ENCODE measurements around the gene GNE. TPM values are rescaled to one million over a fixed set of nuclear protein-coding genes. Genes with fewer than 3 reads are reported as not detected.

Gene GNE
- total and polyA plus RNA-seq, 4 experiments from 2014 or later = 2.7 to 18.1 (median 11.5) TPM

GRCh38 chr9:36174731-36175130, 83.5 kb downstream of the GNE start:
- H3K4me1 ChIP-seq (ENCODE audit: insufficient read depth, low read length) = no peaks in the 10 kb centered on the region
- H3K27ac Mint-ChIP-seq = no peak overlapping the region
- no peaks in the 10 kb centered on the region for H3K9me3 ChIP-seq (ENCODE audit: control insufficient read depth in 1 of 2, low read length in 2 of 2)
- ChIA-PET CTCF (ENCODE audit: partially characterized antibody) (interaction anchor here (1.6 kb wide), 1 partner anchor 8 kb away, joined by 6 read pairs; no protein-coding TSS in a partner anchor), POLR2A (ENCODE audit: partially characterized antibody) (no interaction called here)
- H3K4me3 Mint-ChIP-seq = no peak overlapping the region
- H3K27ac ChIP-seq (ENCODE audit: low read depth, low read length) = no peak overlapping the region
- DNase-seq = no peak
- H3K9me3 Mint-ChIP-seq = peaks cover 0 to 2% (median 0%) of the 10 kb centered on the region in 8 donors
- no peaks in the 10 kb centered on the region for H3K36me3 ChIP-seq (ENCODE audit: insufficient read depth, low read length)
- no peaks in the 10 kb centered on the region for H3K27me3 ChIP-seq (ENCODE audit: insufficient read depth, low read length)
- H3K4me1 Mint-ChIP-seq = peaks cover 0 to 5% (median 2%) of the 10 kb centered on the region in 4 donors
- intact Hi-C loops (cut with micrococcal nuclease) = no loop called here
- peaks cover 0 to 3% of the 10 kb centered on the region in 2 donors for H3K27me3 Mint-ChIP-seq
- no peaks in the 10 kb centered on the region for H3K36me3 Mint-ChIP-seq
- no peak overlapping the region for H3K4me3 ChIP-seq (ENCODE audit: low read length in 2 of 2)

- no peaks in the 10 kb centered on the region for H3K9me3 ChIP-seq (ENCODE audit: control insufficient read depth in 1 of 2, low read length in 2 of 2)
- H3K27me3 ChIP-seq (ENCODE audit: insufficient read depth, low read length) = no peaks in the 10 kb centered on the region
- POLR2A ChIA-PET (ENCODE audit: partially characterized antibody) = no interaction called here
- H3K4me3 Mint-ChIP-seq = no peak overlapping the region
- intact Hi-C loops (cut with micrococcal nuclease) = no loop called here
- no peak overlapping the region for H3K27ac ChIP-seq (ENCODE audit: low read depth, low read length)
- no peak overlapping the region for H3K27ac Mint-ChIP-seq
- H3K27me3 Mint-ChIP-seq = peaks cover 0 to 3% of the 10 kb centered on the region in 2 donors
- no peaks in the 10 kb centered on the region for H3K36me3 ChIP-seq (ENCODE audit: insufficient read depth, low read length)
- no peaks in the 10 kb centered on the region for H3K36me3 Mint-ChIP-seq
- DNase-seq = no peak
- peaks cover 0 to 2% (median 0%) of the 10 kb centered on the region in 8 donors for H3K9me3 Mint-ChIP-seq
- CTCF ChIA-PET (ENCODE audit: partially characterized antibody) = interaction anchor here (1.6 to 20.1 kb wide), 2 partner anchors 72 to 86 kb away, joined by 3 to 648 read pairs; no protein-coding TSS in a partner anchor
- H3K4me1 ChIP-seq (ENCODE audit: insufficient read depth, low read length) = no peaks in the 10 kb centered on the region
- H3K4me1 Mint-ChIP-seq = peaks cover 0 to 5% (median 2%) of the 10 kb centered on the region in 4 donors
- no peak overlapping the region for H3K4me3 ChIP-seq (ENCODE audit: low read length in 2 of 2)
These were observed 84.0 kb downstream of the GNE start for GRCh38 chr9:36174271-36174670.

- H3K27me3 Mint-ChIP-seq = peaks cover 0 to 3% of the 10 kb centered on the region in 2 donors
- no peaks in the 10 kb centered on the region for H3K36me3 ChIP-seq (ENCODE audit: insufficient read depth, low read length)
- no peak overlapping the region for H3K27ac ChIP-seq (ENCODE audit: low read depth, low read length)
- H3K4me1 Mint-ChIP-seq = peaks cover 0 to 4% (median 2%) of the 10 kb centered on the region in 4 donors
- CTCF ChIA-PET (ENCODE audit: partially characterized antibody) = interaction anchor here (1.6 to 20.1 kb wide), 3 partner anchors 10 to 86 kb away, joined by 3 to 648 read pairs (median 5); no protein-coding TSS in a partner anchor
- POLR2A ChIA-PET (ENCODE audit: partially characterized antibody) = no interaction called here
- no peak for DNase-seq
- no peak overlapping the region for H3K4me3 ChIP-seq (ENCODE audit: low read length in 2 of 2)
- H3K4me3 Mint-ChIP-seq = no peak overlapping the region
- H3K9me3 ChIP-seq (ENCODE audit: control insufficient read depth in 1 of 2, low read length in 2 of 2) = no peaks in the 10 kb centered on the region
- H3K4me1 ChIP-seq (ENCODE audit: insufficient read depth, low read length) = no peaks in the 10 kb centered on the region
- H3K27me3 ChIP-seq (ENCODE audit: insufficient read depth, low read length) = no peaks in the 10 kb centered on the region
- H3K9me3 Mint-ChIP-seq = peaks cover 0 to 2% (median 0%) of the 10 kb centered on the region in 8 donors
- no peak overlapping the region for H3K27ac Mint-ChIP-seq
- no peaks in the 10 kb centered on the region for H3K36me3 Mint-ChIP-seq
- intact Hi-C loops (cut with micrococcal nuclease) = no loop called here
These were observed 84.4 kb downstream of the GNE start for GRCh38 chr9:36173861-36174260.

GRCh38 chr9:36170531-36170930, 87.7 kb downstream of the GNE start:
- no peak overlapping the region for H3K4me3 Mint-ChIP-seq
- Histone ChIP-seq H3K36me3 (ENCODE audit: insufficient read depth, low read length) (no peaks in the 10 kb centered on the region), H3K4me3 (ENCODE audit: low read length in 2 of 2) (no peak overlapping the region), H3K9me3 (ENCODE audit: control insufficient read depth in 1 of 2, low read length in 2 of 2) (no peaks in the 10 kb centered on the region), H3K27ac (ENCODE audit: low read depth, low read length) (no peak overlapping the region), H3K27me3 (ENCODE audit: insufficient read depth, low read length) (no peaks in the 10 kb centered on the region), H3K4me1 (ENCODE audit: insufficient read depth, low read length) (peaks cover 6% of the 10 kb centered on the region)
- no peak overlapping the region for H3K27ac Mint-ChIP-seq
- H3K9me3 Mint-ChIP-seq = no peaks in the 10 kb centered on the region
- peaks cover 0 to 1% of the 10 kb centered on the region in 2 donors for H3K27me3 Mint-ChIP-seq
- no peak for DNase-seq
- H3K4me1 Mint-ChIP-seq = peaks cover 5 to 11% (median 8%) of the 10 kb centered on the region in 4 donors
- H3K36me3 Mint-ChIP-seq = no peaks in the 10 kb centered on the region
- ChIA-PET CTCF (ENCODE audit: partially characterized antibody) (interaction anchor here (5.1 to 20.1 kb wide), 2 partner anchors 20 to 68 kb away, joined by 35 to 648 read pairs; partner anchors contain the start of gene CLTA), POLR2A (ENCODE audit: partially characterized antibody) (no interaction called here)
- intact Hi-C loops (cut with micrococcal nuclease) = no loop called here

- Mint-ChIP-seq H3K27ac (no peak overlapping the region), H3K4me3 (no peak overlapping the region), H3K27me3 (no peaks in the 10 kb centered on the region), H3K4me1 (peaks cover 5 to 19% (median 9%) of the 10 kb centered on the region in 4 donors), H3K9me3 (no peaks in the 10 kb centered on the region), H3K36me3 (no peaks in the 10 kb centered on the region)
- H3K4me3 ChIP-seq (ENCODE audit: low read length in 2 of 2) = no peak overlapping the region
- no peaks in the 10 kb centered on the region for H3K9me3 ChIP-seq (ENCODE audit: control insufficient read depth in 1 of 2, low read length in 2 of 2)
- no peaks in the 10 kb centered on the region for H3K36me3 ChIP-seq (ENCODE audit: insufficient read depth, low read length)
- intact Hi-C loops (cut with micrococcal nuclease) = loop anchor here (5.0 kb wide), 1 partner anchor 147 kb away; no protein-coding TSS in a partner anchor
- ChIA-PET POLR2A (ENCODE audit: partially characterized antibody) (no interaction called here), CTCF (ENCODE audit: partially characterized antibody) (interaction anchor here (1.1 to 20.1 kb wide), 5 partner anchors 10 to 68 kb away, joined by 3 to 648 read pairs (median 4); partner anchors contain the start of gene CLTA)
- H3K4me1 ChIP-seq (ENCODE audit: insufficient read depth, low read length) = peaks cover 10% of the 10 kb centered on the region
- no peak for DNase-seq
- H3K27ac ChIP-seq (ENCODE audit: low read depth, low read length) = no peak overlapping the region
- H3K27me3 ChIP-seq (ENCODE audit: insufficient read depth, low read length) = no peaks in the 10 kb centered on the region
These were observed 88.5 kb downstream of the GNE start for GRCh38 chr9:36169708-36170107.

GRCh38 chr9:36169166-36169565, 89.1 kb downstream of the GNE start, which contains the start of gene CCIN:
CCIN (plus strand) TSS chr9:36169388; CDS start chr9:36169503, 115 bp downstream.
- Mint-ChIP-seq H3K27me3 (no peaks in the 10 kb centered on the region), H3K4me3 (peak within 1 kb of the TSS in 2 of 8 donors; percentile 28 to 62), H3K9me3 (no peaks in the 10 kb centered on the region), H3K4me1 (peaks cover 5 to 22% (median 9%) of the 10 kb centered on the region in 4 donors), H3K27ac (peak within 1 kb of the TSS in 2 of 7 donors; percentile 22 to 62), H3K36me3 (no peaks in the 10 kb centered on the region)
- DNase-seq = no peak
- no peak within 1 kb of the TSS for H3K4me3 ChIP-seq (ENCODE audit: low read length in 2 of 2)
- H3K9me3 ChIP-seq (ENCODE audit: control insufficient read depth in 1 of 2, low read length in 2 of 2) = no peaks in the 10 kb centered on the region
- intact Hi-C loops (cut with micrococcal nuclease) = loop anchor here (5.0 kb wide), 1 partner anchor 147 kb away; no protein-coding TSS in a partner anchor
- ChIA-PET POLR2A (ENCODE audit: partially characterized antibody) (interaction anchor here (0.6 to 5.5 kb wide), 2 partner anchors 21 to 68 kb away, joined by 3 to 44 read pairs; partner anchors contain the start of gene CLTA), CTCF (ENCODE audit: partially characterized antibody) (interaction anchor here (1.1 to 20.1 kb wide), 7 partner anchors 9 to 67 kb away, joined by 3 to 648 read pairs (median 35); partner anchors contain the start of genes CLTA and GLIPR2)
- H3K4me1 ChIP-seq (ENCODE audit: insufficient read depth, low read length) = peaks cover 12% of the 10 kb centered on the region
- H3K27ac ChIP-seq (ENCODE audit: low read depth, low read length) = no peak within 1 kb of the TSS
- H3K36me3 ChIP-seq (ENCODE audit: insufficient read depth, low read length) = no peaks in the 10 kb centered on the region
- no peaks in the 10 kb centered on the region for H3K27me3 ChIP-seq (ENCODE audit: insufficient read depth, low read length)

GRCh38 chr9:36166168-36166927, 91.9 kb downstream of the GNE start:
- peaks cover 3% of the 10 kb centered on the region for H3K36me3 ChIP-seq (ENCODE audit: insufficient read depth, low read length)
- H3K4me1 ChIP-seq (ENCODE audit: insufficient read depth, low read length) = peaks cover 12% of the 10 kb centered on the region
- peak; percentile 76 to 86 (median 79) for DNase-seq
- no peaks in the 10 kb centered on the region for H3K9me3 ChIP-seq (ENCODE audit: control insufficient read depth in 1 of 2, low read length in 2 of 2)
- ChIA-PET POLR2A (ENCODE audit: partially characterized antibody) (interaction anchor here (0.7 to 5.5 kb wide), 10 partner anchors 8 to 68 kb away, joined by 3 to 44 read pairs (median 10); partner anchors contain the start of genes CLTA and GLIPR2), CTCF (ENCODE audit: partially characterized antibody) (interaction anchor here (0.7 to 20.1 kb wide), 30 partner anchors 9 to 273 kb away, joined by 3 to 648 read pairs (median 6); partner anchors contain the start of genes CLTA and GLIPR2)
- Mint-ChIP-seq H3K4me3 (peak overlapping the region; percentile 67 to 84 (median 78)), H3K27ac (peak overlapping the region; percentile 35 to 78 (median 60)), H3K36me3 (peaks cover 0 to 15% of the 10 kb centered on the region in 2 donors), H3K27me3 (no peaks in the 10 kb centered on the region), H3K4me1 (peaks cover 10 to 27% (median 14%) of the 10 kb centered on the region in 4 donors), H3K9me3 (no peaks in the 10 kb centered on the region)
- H3K27ac ChIP-seq (ENCODE audit: low read depth, low read length) = no peak overlapping the region
- H3K27me3 ChIP-seq (ENCODE audit: insufficient read depth, low read length) = no peaks in the 10 kb centered on the region
- intact Hi-C loops (cut with micrococcal nuclease) = loop anchor here (1.0 to 5.0 kb wide), 5 partner anchors 14 to 158 kb away; partner anchors contain the start of gene GLIPR2
- H3K4me3 ChIP-seq (ENCODE audit: low read length in 2 of 2) = peak overlapping the region in 1 of 2 donors; percentile 57
